Subcutaneous abdominal adipose tissue (tissue), 5 donors: ENCODE results near the gene HES6.
A peak's percentile ranks its signal among the peaks of the same experiment; 100 is the strongest.
"Not testable (repeated sequence)": the region's sequence is repeated elsewhere in the genome, so short reads cannot be mapped to it uniquely, and the experiment has no call there.

Experiments used
- H3K27ac ChIP-seq: one replicate; pipeline ENCODE4 v1.7.0; 2013; ENCODE audit warnings: low read depth, mild to moderate bottlenecking, inconsistent platforms, low read length, moderate library complexity
- H3K27me3 ChIP-seq, 5 donors: one replicate each; pipeline ENCODE4 v1.7.0; 2013; ENCODE audit warnings: low read length in 5 of 5, inconsistent platforms in 1 of 5; ENCODE audit not compliant: control insufficient read depth in 5 of 5, insufficient read depth in 4 of 5
- H3K36me3 ChIP-seq, 5 donors: one replicate each; pipeline ENCODE4 v1.7.0; 2013; ENCODE audit warnings: low read length in 5 of 5; ENCODE audit not compliant: control insufficient read depth in 5 of 5, insufficient read depth in 5 of 5
- H3K4me1 ChIP-seq, 5 donors: one replicate each; pipeline ENCODE4 v1.7.0; 2013; ENCODE audit warnings: low read length in 5 of 5, mild to moderate bottlenecking in 3 of 5, moderate library complexity in 1 of 5; ENCODE audit not compliant: control insufficient read depth in 5 of 5, insufficient read depth in 5 of 5
- H3K4me3 ChIP-seq, 5 donors: one replicate each; pipeline ENCODE4 v1.7.0; 2013; ENCODE audit warnings: low read length in 5 of 5, low read depth in 1 of 5
- H3K9ac ChIP-seq, 5 donors: one replicate each; pipeline ENCODE4 v1.7.0; 2013; ENCODE audit warnings: low read length in 5 of 5, mild to moderate bottlenecking in 4 of 5, moderate library complexity in 3 of 5
- H3K9me3 ChIP-seq, 5 donors: one replicate each; pipeline ENCODE4 v1.7.0; 2013; ENCODE audit warnings: low read length in 5 of 5; ENCODE audit not compliant: control insufficient read depth in 5 of 5
- donor health status: healthy.
- donor health status: healthy.
- donor health status: healthy.
- donor health status: healthy.
- donor health status: healthy.

The HES6 gene

DNA sequence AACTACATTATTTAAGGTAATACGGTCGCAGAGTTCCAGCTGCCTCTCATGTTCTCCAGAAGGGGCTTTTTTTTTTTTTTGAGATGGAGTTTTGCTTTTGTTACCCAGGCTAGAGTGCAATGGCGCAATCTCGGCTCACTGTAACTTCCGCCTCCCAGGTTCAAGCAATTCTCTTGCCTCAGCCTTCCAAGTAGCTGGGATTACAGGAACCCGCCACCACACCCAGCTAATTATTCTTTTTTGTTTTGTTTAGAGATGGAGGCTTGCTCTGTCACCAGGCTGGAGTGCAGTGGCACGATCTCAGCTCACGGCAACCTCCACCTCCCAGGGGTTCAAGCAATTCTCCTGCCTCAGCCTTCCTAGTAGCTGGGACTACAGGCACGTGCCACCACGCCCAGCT is 33.6 kb upstream of the HES6 start:
- H3K27me3 ChIP-seq, H3K9ac ChIP-seq, H3K27ac ChIP-seq, H3K9me3 ChIP-seq, H3K4me1 ChIP-seq, H3K4me3 ChIP-seq: not testable (repeated sequence)
- H3K36me3 ChIP-seq: peaks cover 8 to 87% (median 76%) of the 10 kb centered on the region in 5 donors

DNA sequence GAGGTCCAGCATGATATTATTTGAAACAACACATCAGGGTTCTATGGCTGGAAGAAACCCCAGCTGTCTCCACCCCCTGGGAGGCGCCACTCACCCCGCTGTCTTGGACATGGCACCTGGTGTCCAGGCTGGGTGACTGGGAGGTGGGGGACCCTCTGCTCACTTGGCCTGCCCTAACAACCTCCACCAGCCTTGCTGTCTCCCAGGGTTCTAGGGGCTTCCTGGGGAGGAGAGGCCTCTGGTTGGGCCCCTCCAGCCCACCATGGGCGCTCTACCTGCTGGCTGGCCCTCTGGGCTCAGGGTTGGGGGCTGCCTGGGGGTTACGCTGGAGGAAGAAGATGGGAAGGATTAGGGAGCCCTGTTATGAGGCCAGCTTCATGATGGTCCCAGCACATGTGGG is 32.3 kb upstream of the HES6 start:
- no peaks in the 10 kb centered on the region for H3K4me1 ChIP-seq
- no peaks in the 10 kb centered on the region for H3K27me3 ChIP-seq
- H3K36me3 ChIP-seq: peaks cover 8 to 92% (median 83%) of the 10 kb centered on the region in 5 donors
- no peaks in the 10 kb centered on the region for H3K9me3 ChIP-seq
- no peak overlapping the region for H3K9ac ChIP-seq
- H3K27ac ChIP-seq: no peak overlapping the region
- H3K4me3 ChIP-seq: no peak overlapping the region

DNA sequence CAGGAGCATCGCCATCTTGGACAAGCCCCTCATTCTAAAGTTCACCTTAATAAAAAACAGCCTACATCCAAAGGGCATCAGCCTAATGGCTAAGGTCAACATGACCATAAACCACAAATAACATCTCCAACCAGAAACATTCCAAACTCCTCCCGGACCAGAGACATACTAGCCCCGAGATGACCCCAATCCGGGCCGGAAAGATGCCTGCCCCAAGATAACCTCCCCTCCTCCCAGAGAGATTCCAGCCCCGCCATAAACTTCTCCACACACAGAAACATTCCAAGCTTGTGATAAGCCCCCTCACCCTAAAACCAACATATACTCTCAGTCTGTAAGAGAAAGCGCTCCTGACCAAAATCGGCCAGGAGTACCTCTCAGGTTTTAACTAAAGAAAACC is 31.8 kb upstream of the HES6 start:
- not testable (repeated sequence) for H3K4me1 ChIP-seq, H3K27ac ChIP-seq, H3K9ac ChIP-seq, H3K4me3 ChIP-seq, H3K27me3 ChIP-seq, H3K9me3 ChIP-seq
- peaks cover 4 to 90% (median 81%) of the 10 kb centered on the region in 5 donors for H3K36me3 ChIP-seq

DNA sequence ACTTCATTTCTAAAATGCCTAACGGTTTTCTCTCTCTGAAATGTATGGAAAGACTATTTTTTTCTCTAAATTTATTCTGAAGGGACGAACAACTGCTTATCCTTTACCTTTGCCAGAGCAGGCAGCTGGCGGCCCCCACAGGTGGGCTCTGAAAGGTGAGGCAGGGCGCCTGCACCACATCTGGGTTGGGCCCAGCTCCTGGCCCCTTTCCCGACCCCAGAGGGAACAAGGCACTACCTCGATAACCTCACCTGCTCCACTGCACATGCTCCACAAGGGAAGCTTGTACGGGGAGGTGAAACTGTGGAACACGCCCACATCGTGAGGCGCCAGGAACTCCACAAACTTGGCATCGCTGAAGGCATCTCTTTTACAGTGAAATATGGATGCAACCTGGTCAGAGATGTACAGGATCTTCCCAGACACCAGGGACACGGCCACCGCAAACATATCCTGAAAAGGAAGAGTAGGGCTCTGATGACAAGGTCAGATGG is 31.3 kb upstream of the HES6 start:
- Histone ChIP-seq H3K9ac (no peak overlapping the region), H3K27me3 (no peaks in the 10 kb centered on the region), H3K27ac (no peak overlapping the region), H3K9me3 (no peaks in the 10 kb centered on the region), H3K4me1 (no peaks in the 10 kb centered on the region), H3K4me3 (no peak overlapping the region), H3K36me3 (peaks cover 4 to 87% (median 76%) of the 10 kb centered on the region in 5 donors)

DNA sequence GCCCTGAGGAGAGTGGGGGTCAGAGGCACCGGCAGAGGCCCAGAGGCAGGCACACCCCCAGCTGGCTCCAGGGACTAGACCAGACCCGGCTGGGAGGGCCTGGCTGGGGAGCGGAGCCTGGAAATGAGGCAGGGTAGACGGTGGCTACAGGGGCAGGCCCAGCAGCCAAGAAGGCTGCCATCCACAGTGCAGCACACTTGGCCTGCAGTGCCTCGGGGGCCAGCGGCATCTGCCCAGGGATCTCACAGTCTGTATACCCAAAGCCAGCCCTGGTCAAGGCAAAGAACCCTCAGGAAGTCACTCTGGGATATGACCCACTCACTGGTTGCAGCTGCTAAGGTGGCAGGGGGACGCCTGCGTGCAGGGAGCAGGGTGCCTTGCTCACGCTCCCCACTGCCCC is 30.8 kb upstream of the HES6 start:
- Histone ChIP-seq H3K9ac (no peak overlapping the region), H3K36me3 (peaks cover 4 to 85% (median 73%) of the 10 kb centered on the region in 5 donors), H3K4me3 (no peak overlapping the region), H3K4me1 (no peaks in the 10 kb centered on the region), H3K27me3 (no peaks in the 10 kb centered on the region), H3K27ac (no peak overlapping the region), H3K9me3 (no peaks in the 10 kb centered on the region)

DNA sequence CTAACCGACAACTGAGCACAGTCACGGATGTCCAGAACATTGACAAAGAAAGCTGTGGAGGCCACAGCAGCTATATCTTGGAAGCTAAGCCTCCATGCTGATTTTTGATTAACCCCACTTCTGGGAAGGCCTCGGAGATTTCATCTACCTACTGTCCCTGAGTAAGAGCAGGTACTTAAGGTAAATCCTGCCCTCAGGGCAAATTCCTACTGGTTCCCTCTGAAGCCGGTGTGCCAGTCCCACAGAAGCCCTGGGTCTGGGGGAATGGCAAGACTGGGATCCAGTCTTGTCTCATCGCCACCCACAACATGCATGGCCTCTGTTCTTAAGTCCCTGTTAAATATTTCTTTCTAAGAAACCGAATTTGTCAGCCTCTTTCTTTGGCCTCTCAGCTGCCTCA is 29.9 kb upstream of the HES6 start:
- no peak overlapping the region for H3K9ac ChIP-seq
- no peak overlapping the region for H3K4me3 ChIP-seq
- no peaks in the 10 kb centered on the region for H3K27me3 ChIP-seq
- H3K27ac ChIP-seq: no peak overlapping the region
- peaks cover 0 to 4% (median under 1%) of the 10 kb centered on the region in 5 donors for H3K4me1 ChIP-seq
- H3K36me3 ChIP-seq: peaks cover 6 to 85% (median 72%) of the 10 kb centered on the region in 5 donors
- H3K9me3 ChIP-seq: no peaks in the 10 kb centered on the region

DNA sequence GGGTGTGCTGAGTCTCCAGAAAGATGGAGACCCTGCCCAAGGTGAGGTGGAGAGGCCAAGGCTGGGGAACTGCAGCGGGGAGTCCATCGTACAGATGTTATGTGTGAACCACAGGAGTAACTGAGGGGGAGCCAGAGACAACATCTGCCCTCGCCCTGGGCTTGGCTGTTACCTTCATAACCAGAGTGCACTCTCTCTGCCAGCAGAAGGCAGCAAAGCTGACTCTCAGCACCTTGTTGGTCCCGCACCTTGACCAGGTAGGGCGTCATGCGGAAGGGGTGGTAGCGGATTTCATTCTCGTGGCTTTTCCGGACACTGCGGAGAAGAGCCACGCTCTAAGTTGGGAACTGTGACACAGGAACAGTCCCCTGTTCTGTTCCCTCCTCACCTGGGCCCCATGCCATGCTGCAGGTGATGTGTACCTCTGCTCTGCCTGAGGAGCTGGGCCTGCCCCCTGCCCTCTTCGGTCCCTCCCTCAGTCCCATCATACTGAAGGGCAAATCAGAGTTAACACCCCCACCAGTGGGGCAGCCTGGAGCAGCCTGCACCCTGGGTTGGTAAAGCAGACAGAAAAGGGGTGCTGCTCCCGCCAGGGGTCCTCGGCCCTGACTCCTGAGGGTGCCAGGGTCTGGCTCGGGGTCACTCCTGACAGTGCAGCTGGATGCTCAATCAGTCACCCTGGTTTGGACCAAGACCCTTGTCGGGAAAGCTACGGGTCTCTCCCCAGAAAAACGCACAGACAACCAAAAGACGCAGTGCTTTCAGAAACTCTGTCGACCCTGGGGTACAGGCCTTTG is 28.2 kb upstream of the HES6 start:
- no peak overlapping the region for H3K9ac ChIP-seq
- no peaks in the 10 kb centered on the region for H3K27me3 ChIP-seq
- H3K36me3 ChIP-seq: peaks cover 6 to 75% (median 61%) of the 10 kb centered on the region in 5 donors
- H3K27ac ChIP-seq: no peak overlapping the region
- no peak overlapping the region for H3K4me3 ChIP-seq
- H3K4me1 ChIP-seq: peaks cover 0 to 21% (median 15%) of the 10 kb centered on the region in 5 donors
- H3K9me3 ChIP-seq: no peaks in the 10 kb centered on the region

DNA sequence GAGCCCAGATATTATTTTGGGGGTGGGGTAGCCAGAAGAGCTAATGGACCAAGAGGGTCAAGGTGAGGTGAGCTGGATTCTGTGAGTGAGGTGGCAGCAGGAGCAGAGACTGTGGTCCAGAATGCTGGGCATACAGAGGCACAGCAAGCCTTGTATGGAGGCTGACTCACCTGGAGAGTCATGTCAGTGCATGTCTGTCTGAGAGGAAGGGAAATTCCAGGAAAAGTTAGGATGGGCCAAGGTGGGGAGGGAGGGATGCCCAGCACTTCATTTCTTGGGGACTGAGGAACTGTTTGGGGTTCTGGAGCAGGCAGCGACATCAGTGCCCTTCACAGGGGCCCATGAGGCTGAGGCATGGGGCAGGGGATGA is 27.5 kb upstream of the HES6 start:
- no peak overlapping the region for H3K4me3 ChIP-seq
- no peak overlapping the region for H3K27ac ChIP-seq
- no peaks in the 10 kb centered on the region for H3K9me3 ChIP-seq
- no peaks in the 10 kb centered on the region for H3K27me3 ChIP-seq
- H3K36me3 ChIP-seq: peaks cover 6 to 73% (median 59%) of the 10 kb centered on the region in 5 donors
- H3K9ac ChIP-seq: no peak overlapping the region
- peaks cover 5 to 28% (median 22%) of the 10 kb centered on the region in 5 donors for H3K4me1 ChIP-seq

DNA sequence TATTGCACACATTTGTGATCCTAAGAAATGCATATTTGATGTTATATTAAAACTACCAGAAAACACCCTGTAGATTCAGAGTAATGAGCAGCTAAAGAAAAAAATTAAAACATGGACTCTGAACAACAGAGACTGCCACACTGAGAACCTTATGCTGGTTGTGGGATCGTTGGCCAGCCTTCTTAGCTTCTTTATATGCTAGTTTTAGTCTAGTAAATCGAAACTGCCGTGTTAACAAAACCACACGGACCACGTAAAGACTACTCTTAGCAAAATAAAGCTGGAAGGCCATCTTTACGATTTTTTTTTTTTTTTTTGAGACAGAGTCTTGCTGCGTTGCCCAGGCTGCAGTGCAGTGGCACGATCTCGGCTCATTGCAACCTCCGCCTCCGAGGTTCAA is 25.8 kb upstream of the HES6 start:
- no peaks in the 10 kb centered on the region for H3K27me3 ChIP-seq
- H3K9ac ChIP-seq: no peak overlapping the region
- no peak overlapping the region for H3K4me3 ChIP-seq
- H3K4me1 ChIP-seq: peaks cover 5 to 38% (median 22%) of the 10 kb centered on the region in 5 donors
- peaks cover 6 to 75% (median 63%) of the 10 kb centered on the region in 5 donors for H3K36me3 ChIP-seq
- no peaks in the 10 kb centered on the region for H3K9me3 ChIP-seq
- no peak overlapping the region for H3K27ac ChIP-seq

DNA sequence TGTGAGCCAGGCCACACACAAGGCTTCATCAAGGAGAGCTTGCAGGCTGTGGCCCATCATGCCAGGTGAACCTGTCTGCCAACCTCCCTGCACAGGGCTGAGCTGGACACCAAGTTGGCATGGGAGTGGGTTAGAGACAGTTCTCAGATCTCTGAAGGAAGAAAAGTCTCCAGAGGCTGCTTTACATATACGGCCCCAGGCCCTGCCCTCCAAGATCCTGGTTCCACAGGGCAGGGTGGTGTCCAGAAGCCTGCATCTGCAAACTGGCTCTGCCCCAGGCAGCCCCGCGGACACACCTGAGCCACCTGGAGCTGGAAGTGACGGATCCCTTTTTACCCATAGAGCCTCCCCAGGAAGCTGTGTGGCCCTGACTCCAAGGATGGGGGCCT is 24.2 kb upstream of the HES6 start:
- H3K27ac ChIP-seq: peak overlapping the region; percentile 37
- H3K36me3 ChIP-seq: peaks cover 6 to 73% (median 60%) of the 10 kb centered on the region in 5 donors
- H3K9me3 ChIP-seq: no peaks in the 10 kb centered on the region
- H3K27me3 ChIP-seq: no peaks in the 10 kb centered on the region
- peaks cover 5 to 43% (median 22%) of the 10 kb centered on the region in 5 donors for H3K4me1 ChIP-seq
- no peak overlapping the region for H3K9ac ChIP-seq
- H3K4me3 ChIP-seq: no peak overlapping the region
